Type B pancreatic cell (in vitro differentiated cells): ENCODE data around the gene PRMT5. TPM values are rescaled to one million over a fixed set of nuclear protein-coding genes. Genes with fewer than 3 reads are reported as not detected.

Experiments
- DNase-seq: peaks from one replicate; pipeline ENCODE4 v3.0.0; 2021; ENCODE audit warnings: mixed read lengths; ENCODE audit not compliant: unreplicated experiment; ENCODE audit errors: extremely low spot score
- H3K27ac Mint-ChIP-seq: 2 replicates; pipeline ENCODE4 v1.8.0; 2021; ENCODE audit warnings: mild to moderate bottlenecking, mixed read lengths
- H3K27me3 Mint-ChIP-seq: 2 replicates; pipeline ENCODE4 v1.8.0; 2021; ENCODE audit warnings: mixed read lengths
- H3K36me3 Mint-ChIP-seq: 2 replicates; pipeline ENCODE4 v1.8.0; 2021; ENCODE audit warnings: mixed read lengths
- H3K4me1 Mint-ChIP-seq: one replicate; pipeline ENCODE4 v1.8.0; 2021; ENCODE audit warnings: mixed read lengths; ENCODE audit not compliant: unreplicated experiment
- H3K4me3 Mint-ChIP-seq: 2 replicates; pipeline ENCODE4 v1.8.0; 2021; ENCODE audit warnings: mild to moderate bottlenecking, mixed read lengths
- H3K9me3 Mint-ChIP-seq: 2 replicates; pipeline ENCODE4 v1.8.0; 2021; ENCODE audit warnings: mixed read lengths
- total RNA-seq: library from RNA; stranded (reverse); gene quantifications from 2 replicates; pipeline ENCODE4 v1.2.1, GENCODE V29; 2021; ENCODE audit warnings: low replicate concordance
- TF ChIP-seq, protein P1 (sequence below): fragments of 200-600 bp; sonication (generic); conservative IDR thresholded peaks from 2 replicates; pipeline ENCODE4 v1.5.0; 2021; ENCODE audit warnings: antibody characterized with exemption, mild to moderate bottlenecking

Gene PRMT5
- total RNA-seq, 1 donor from 2014 or later = 134 TPM

DNA sequence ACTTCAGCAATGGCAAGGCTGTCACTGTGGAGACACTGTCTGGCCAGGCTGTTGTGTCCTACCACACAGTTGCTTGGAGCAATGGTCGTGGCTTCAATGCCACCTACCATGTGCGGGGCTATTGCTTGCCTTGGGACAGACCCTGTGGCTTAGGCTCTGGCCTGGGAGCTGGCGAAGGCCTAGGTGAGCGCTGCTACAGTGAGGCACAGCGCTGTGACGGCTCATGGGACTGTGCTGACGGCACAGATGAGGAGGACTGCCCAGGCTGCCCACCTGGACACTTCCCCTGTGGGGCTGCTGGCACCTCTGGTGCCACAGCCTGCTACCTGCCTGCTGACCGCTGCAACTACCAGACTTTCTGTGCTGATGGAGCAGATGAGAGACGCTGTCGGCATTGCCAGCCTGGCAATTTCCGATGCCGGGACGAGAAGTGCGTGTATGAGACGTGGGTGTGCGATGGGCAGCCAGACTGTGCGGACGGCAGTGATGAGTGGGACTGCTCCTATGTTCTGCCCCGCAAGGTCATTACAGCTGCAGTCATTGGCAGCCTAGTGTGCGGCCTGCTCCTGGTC is 53.3 kb downstream of the PRMT5 start:
- TF ChIP-seq, protein P1, sequence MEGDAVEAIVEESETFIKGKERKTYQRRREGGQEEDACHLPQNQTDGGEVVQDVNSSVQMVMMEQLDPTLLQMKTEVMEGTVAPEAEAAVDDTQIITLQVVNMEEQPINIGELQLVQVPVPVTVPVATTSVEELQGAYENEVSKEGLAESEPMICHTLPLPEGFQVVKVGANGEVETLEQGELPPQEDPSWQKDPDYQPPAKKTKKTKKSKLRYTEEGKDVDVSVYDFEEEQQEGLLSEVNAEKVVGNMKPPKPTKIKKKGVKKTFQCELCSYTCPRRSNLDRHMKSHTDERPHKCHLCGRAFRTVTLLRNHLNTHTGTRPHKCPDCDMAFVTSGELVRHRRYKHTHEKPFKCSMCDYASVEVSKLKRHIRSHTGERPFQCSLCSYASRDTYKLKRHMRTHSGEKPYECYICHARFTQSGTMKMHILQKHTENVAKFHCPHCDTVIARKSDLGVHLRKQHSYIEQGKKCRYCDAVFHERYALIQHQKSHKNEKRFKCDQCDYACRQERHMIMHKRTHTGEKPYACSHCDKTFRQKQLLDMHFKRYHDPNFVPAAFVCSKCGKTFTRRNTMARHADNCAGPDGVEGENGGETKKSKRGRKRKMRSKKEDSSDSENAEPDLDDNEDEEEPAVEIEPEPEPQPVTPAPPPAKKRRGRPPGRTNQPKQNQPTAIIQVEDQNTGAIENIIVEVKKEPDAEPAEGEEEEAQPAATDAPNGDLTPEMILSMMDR = no peak
- Mint-ChIP-seq H3K4me3 (no peak overlapping the region), H3K27me3 (no peaks in the 10 kb centered on the region), H3K27ac (no peak overlapping the region), H3K36me3 (peaks cover 20% of the 10 kb centered on the region), H3K9me3 (no peaks in the 10 kb centered on the region), H3K4me1 (peaks cover 9% of the 10 kb centered on the region)
- DNase-seq = no peak

DNA sequence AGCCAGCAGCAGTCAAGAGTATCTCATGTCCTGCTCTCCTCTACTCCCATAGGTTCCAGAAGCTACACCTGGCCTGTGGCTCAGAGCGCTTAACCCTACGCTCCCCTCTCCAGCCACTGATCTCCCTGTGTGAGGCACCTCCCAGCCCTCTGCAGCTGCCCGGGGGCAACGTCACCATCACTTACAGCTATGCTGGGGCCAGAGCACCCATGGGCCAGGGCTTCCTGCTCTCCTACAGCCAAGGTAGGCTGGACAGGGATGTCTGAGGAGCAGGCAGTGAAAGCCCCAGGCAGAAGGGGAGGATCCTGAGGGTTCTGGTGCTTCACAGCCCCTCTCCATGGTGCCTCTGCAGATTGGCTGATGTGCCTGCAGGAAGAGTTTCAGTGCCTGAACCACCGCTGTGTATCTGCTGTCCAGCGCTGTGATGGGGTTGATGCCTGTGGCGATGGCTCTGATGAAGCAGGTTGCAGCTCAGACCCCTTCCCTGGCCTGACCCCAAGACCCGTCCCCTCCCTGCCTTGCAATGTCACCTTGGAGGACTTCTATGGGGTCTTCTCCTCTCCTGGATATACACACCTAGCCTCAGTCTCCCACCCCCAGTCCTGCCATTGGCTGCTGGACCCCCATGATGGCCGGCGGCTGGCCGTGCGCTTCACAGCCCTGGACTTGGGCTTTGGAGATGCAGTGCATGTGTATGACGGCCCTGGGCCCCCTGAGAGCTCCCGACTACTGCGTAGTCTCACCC is 54.0 kb downstream of the PRMT5 start:
- Mint-ChIP-seq H3K9me3 (no peaks in the 10 kb centered on the region), H3K27me3 (no peaks in the 10 kb centered on the region), H3K36me3 (peaks cover 20% of the 10 kb centered on the region), H3K4me3 (no peak overlapping the region), H3K27ac (no peak overlapping the region), H3K4me1 (peaks cover 14% of the 10 kb centered on the region)
- TF ChIP-seq, protein P1 = no peak
- DNase-seq = no peak

DNA sequence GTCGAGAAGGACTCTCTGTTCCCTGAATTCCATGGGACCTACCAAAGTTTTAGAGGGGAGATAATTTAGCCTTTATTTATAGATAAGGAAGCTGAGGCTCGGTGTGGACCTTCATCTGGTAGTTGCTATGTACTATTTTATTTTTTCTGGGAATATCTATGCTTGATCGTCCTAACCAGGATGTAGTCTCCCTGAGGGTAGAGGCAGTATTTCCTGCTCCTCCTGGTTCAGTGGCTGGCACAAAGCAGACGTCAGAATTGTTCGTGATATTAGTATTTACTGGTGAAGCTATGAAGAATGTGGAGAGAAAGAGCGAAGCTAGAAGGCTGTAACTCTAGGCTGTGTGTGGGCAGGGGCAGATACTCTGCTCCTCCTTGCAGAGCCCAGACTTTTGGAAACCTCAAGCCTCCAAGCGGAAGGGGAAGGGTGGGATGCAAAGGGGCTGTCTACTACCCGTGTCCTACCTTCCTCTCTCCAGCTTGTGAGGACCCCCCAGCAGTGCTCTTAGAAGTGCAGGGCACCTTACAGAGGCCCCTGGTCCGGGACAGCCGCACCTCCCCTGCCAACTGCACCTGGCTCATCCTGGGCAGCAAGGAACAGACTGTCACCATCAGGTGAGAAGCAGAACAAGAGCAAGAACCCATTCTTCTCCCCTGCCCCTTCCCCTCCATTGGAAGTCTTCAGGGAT is 56.2 kb downstream of the PRMT5 start:
- Mint-ChIP-seq H3K36me3 (peaks cover 11% of the 10 kb centered on the region), H3K4me3 (peak overlapping the region; percentile 91), H3K9me3 (no peaks in the 10 kb centered on the region), H3K27ac (peak overlapping the region; percentile 93), H3K4me1 (peaks cover 14% of the 10 kb centered on the region), H3K27me3 (no peaks in the 10 kb centered on the region)
- TF ChIP-seq, protein P1 = peak; percentile 30
- DNase-seq = no peak

DNA sequence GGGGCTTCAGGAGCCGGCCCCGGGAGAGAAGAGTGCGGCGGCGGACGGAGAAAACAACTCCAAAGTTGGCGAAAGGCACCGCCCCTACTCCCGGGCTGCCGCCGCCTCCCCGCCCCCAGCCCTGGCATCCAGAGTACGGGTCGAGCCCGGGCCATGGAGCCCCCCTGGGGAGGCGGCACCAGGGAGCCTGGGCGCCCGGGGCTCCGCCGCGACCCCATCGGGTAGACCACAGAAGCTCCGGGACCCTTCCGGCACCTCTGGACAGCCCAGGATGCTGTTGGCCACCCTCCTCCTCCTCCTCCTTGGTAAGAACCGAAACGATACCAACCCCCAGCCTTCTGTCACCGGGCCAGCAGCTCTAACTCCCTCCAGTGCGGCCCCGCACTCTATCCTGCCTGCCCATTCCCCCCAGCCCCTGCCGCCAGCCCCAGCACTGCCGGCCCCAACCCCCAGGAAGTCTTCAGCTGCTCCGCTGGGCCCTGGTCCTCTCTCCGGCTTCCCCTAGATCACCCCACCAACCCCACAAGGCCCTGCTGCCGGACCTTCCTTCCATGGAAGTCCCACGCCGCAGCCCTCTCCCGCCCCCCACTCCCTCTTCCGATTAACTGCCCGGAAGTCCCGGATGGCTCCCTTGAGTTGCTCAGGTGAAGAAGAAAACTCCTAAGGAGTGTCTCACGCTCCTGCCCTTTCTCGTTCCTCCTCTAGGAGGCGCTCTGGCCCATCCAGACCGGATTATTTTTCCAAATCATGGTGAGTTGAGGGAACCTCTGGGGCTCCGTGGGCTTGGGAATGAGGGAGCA is 56.9 kb downstream of the PRMT5 start:
- no peaks in the 10 kb centered on the region for H3K27me3 Mint-ChIP-seq
- TF ChIP-seq, protein P1 = peak; percentile 97
- H3K9me3 Mint-ChIP-seq = no peaks in the 10 kb centered on the region
- H3K4me3 Mint-ChIP-seq = peak overlapping the region; percentile 98
- peaks cover 9% of the 10 kb centered on the region for H3K36me3 Mint-ChIP-seq
- H3K4me1 Mint-ChIP-seq = peaks cover 14% of the 10 kb centered on the region
- H3K27ac Mint-ChIP-seq = peak overlapping the region; percentile 99
- peak; percentile 87 for DNase-seq

DNA sequence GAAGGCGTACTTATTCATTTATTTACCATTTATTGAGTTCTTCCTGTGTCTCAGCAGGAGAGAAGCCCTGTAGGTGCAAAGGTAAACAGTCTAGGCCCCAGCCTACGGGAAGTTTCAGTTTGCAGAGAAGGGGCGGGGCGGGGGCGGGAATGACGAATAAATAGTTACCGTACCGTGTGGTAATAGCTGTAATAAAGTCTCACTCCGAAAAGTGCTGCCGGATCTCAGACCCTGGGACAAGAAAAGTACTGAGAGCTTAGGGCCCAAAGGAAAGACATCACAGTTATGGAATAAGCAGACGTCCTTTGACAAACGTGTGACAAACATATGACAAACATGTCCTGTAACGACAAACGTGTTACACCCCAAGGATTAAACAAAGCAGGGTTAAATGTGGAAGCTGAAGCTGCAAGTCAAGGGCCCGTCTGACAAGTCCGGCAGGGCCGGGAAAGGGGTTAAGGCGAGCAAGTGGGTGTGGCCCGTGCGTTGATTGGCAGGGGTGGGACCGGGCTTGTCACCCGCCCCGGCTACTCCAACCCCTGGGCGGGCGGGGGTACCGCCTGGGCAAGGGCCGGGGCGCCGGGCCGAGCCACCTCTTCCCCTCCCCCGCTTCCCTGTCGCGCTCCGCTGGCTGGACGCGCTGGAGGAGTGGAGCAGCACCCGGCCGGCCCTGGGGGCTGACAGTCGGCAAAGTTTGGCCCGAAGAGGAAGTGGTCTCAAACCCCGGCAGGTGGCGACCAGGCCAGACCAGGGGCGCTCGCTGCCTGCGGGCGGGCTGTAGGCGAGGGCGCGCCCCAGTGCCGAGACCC is 57.7 kb downstream of the PRMT5 start, which contains the start of gene LRP10:
Gene LRP10 (plus strand): TSS at position 517 of the 809 bp plus-strand sequence. CDS start 564 bp downstream, outside the sequence.
- H3K4me3 Mint-ChIP-seq = peak within 1 kb of the TSS; percentile 98
- TF ChIP-seq, protein P1 = no peak
- H3K27me3 Mint-ChIP-seq = no peaks in the 10 kb centered on the region
- H3K27ac Mint-ChIP-seq = peak within 1 kb of the TSS; percentile 99
- H3K9me3 Mint-ChIP-seq = no peaks in the 10 kb centered on the region
- peaks cover 14% of the 10 kb centered on the region for H3K4me1 Mint-ChIP-seq
- H3K36me3 Mint-ChIP-seq = peaks cover 9% of the 10 kb centered on the region
- DNase-seq = peak; percentile 87
